Heart left ventricle (tissue), 13 donors: ENCODE results near the gene ISG20L2.

Experiments
- CTCF ChIP-seq, 12 donors: fragments of 200-600 bp; sonication (generic) in 4 of 12; IDR thresholded peaks; one replicate each; pipeline versions ENCODE4 v1.5.0 to v1.8.0; 2018 to 2022; ENCODE audit warnings: antibody characterized with exemption in 12 of 12, mild to moderate bottlenecking in 5 of 12
- POLR2A ChIP-seq, 2 donors: fragments of 450-650 bp; IDR thresholded peaks; one replicate each; pipeline ENCODE4 v1.6.1; 2017; ENCODE audit warnings: antibody characterized with exemption in 2 of 2, mild to moderate bottlenecking in 2 of 2, moderate library complexity in 2 of 2
- donor health status: ischemic (EF 13 %, LVEDD 7.1; RV severe dilation, severe dysfunction).
- donor health status: DM: no; HTN: yes; CAD: no.
- donor health status: DM: no; HTN: no; CAD: no.
- donor health status: ischemic (EF 25% LVEDD 6.9; RV normal size, moderate dysfunction).
- donor health status: ischemic (EF 25% LVEDD 5.7; RV mildly dilated, moderate dysfunction).
- donor health status: ischemic (EF 35%, LVEDD 5.7; RV mildly dilated, moderate dysfunction).
- donor health status: nonischemic (EF 11% LVEDD 7.7; RV severe dilation, severe dysfunction).
- donor health status: DM: yes; HTN: yes; CAD: no.
- donor health status: PGD.
- donor health status: ischemic (EF 29% LVEDD 5.4; RV normal size, mild dysfunction).
- donor health status: nonischemic (EF 23%, LVEDD 6.1; RV moderate dilation, normal function).

DNA sequence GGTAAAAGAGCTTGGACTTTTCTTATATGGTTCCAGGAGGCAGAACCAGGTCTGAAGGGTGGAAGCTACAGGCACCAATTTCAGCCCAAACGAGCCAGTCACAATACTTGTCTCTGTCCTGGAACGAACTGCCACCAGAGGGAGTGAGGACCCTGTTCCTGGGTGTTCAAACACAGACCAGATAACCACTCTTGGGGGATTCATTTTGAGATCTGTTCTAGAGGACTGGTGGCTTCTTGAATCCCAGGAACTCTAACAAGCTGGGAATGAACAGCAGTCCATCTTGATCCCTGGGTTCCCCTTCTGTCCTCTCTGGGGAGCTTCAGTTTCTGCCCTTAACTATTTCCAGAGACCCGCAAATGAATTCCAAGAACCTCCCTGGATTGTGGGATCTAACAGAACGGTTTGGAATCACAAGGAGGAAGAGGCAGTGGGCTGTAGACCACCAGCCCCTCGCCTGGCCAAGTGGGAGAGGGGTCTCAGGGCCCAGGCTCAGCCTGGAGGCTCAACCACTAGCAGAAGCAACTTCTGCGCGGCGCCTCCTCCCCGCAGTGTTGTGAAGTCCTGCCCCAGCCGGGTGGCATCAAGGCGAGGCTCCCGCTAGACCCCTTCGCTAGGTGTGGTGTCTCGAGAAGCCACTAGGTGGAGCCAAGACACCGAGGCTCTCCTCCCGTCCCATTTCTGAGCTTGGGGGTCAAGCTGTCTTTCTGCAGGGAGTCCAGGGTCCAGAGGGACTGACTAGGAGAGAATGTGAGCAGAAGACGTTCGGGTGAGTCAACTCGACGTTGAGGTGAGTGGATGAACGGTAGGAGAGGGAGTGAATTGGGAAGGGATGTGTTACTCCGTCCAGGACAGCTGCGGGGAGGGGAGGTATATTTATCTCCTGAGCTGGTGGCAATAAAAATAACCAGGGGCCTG, 39.3 kb downstream of the ISG20L2 start:
- TF ChIP-seq CTCF (IDR thresholded peaks at IDR 0.05) (peak; percentile 86 to 96 (median 94)), POLR2A (IDR thresholded peaks at IDR 0.05) (no peak)
